Common myeloid progenitor, CD34-positive (primary cell): Measurements from ENCODE around the gene FER.

ENCODE experiments used
- CTCF ChIA-PET: fragments of 350-600 bp; sonication (Branson Sonifier 250); formaldehyde crosslinking; loops from one replicate; lab custom pipeline; 2021; ENCODE audit warnings: antibody characterized with exemption; lab: Charles Lee
- POLR2A ChIA-PET: fragments of 350-600 bp; sonication (Branson Sonifier 250); formaldehyde crosslinking; loops from one replicate; lab custom pipeline; 2021; ENCODE audit warnings: antibody characterized with exemption; lab: Charles Lee
- DNase-seq, 3 donors: peaks; one replicate each; pipeline versions ENCODE4 v3.0.0 to v3.0.0-alpha.2; 2013
- H3K27ac ChIP-seq, 2 experiments: 1 replicate in 1 of 2; 2 replicates in 1 of 2; pipeline ENCODE4 v1.7.0; 2013; ENCODE audit warnings: inconsistent platforms in 2 of 2, low read length in 2 of 2, mild to moderate bottlenecking in 2 of 2, low read depth in 1 of 2, moderate library complexity in 1 of 2; ENCODE audit not compliant: severe bottlenecking in 2 of 2, insufficient read depth in 1 of 2, poor library complexity in 1 of 2
- H3K27me3 ChIP-seq, 5 experiments: replicated peaks in 2 of 5; 1 replicate in 3 of 5; 2 replicates in 2 of 5; pipeline versions ENCODE4 v1.6.1 to v1.7.0; 2013; ENCODE audit warnings: low read length in 4 of 5, mild to moderate bottlenecking in 2 of 5, moderate library complexity in 2 of 5, inconsistent platforms in 1 of 5; ENCODE audit not compliant: insufficient read depth in 5 of 5, control insufficient read depth in 4 of 5
- H3K36me3 ChIP-seq, 4 experiments: 1 replicate in 2 of 4; 2 replicates in 2 of 4; pipeline versions ENCODE4 v1.6.1 to v1.7.0; 2013; ENCODE audit warnings: low read length in 3 of 4, control low read depth in 1 of 4, mild to moderate bottlenecking in 1 of 4; ENCODE audit not compliant: control insufficient read depth in 4 of 4, insufficient read depth in 4 of 4
- H3K4me1 ChIP-seq, 4 experiments: 1 replicate in 3 of 4; 2 replicates in 1 of 4; pipeline versions ENCODE4 v1.6.1 to v1.7.1; 2013; ENCODE audit warnings: low read length in 3 of 4, mild to moderate bottlenecking in 3 of 4, control low read depth in 1 of 4, inconsistent platforms in 1 of 4, moderate library complexity in 1 of 4; ENCODE audit not compliant: control insufficient read depth in 4 of 4, insufficient read depth in 4 of 4; ENCODE audit errors: control extremely low read depth in 1 of 4
- H3K4me3 ChIP-seq, 7 experiments: 1 replicate in 4 of 7; 2 replicates in 3 of 7; pipeline versions ENCODE4 v1.5.1 to v1.7.0; 2013; ENCODE audit warnings: mild to moderate bottlenecking in 7 of 7, low read length in 6 of 7, moderate library complexity in 6 of 7, inconsistent platforms in 2 of 7, low read depth in 2 of 7, control low read depth in 1 of 7; ENCODE audit not compliant: insufficient read depth in 4 of 7, control insufficient read depth in 1 of 7; ENCODE audit errors: extremely low read depth in 1 of 7
- H3K9me3 ChIP-seq, 5 experiments: 1 replicate in 4 of 5; 2 replicates in 1 of 5; pipeline versions ENCODE4 v1.6.1 to v1.7.1; 2013; ENCODE audit warnings: low read length in 4 of 5, mild to moderate bottlenecking in 2 of 5, inconsistent platforms in 1 of 5, low read depth in 1 of 5, moderate library complexity in 1 of 5; ENCODE audit not compliant: control insufficient read depth in 4 of 5, insufficient read depth in 2 of 5; ENCODE audit errors: control extremely low read depth in 1 of 5
- WGBS: methylation state at CpG from one replicate; pipeline ENCODE4 v1.1.5; 2013; ENCODE audit not compliant: insufficient coverage; 5-methylcytosine and 5-hydroxymethylcytosine counted together

FER gene

GRCh38 chr5:108729242-108729615 lies 18.5 kb upstream of the FER start:
- WGBS, result 86% methylated on average over 2 of the region's 8 CpGs
- DNase-seq, result no peak
- H3K4me3 ChIP-seq, result peak overlapping the region in 6 of 7 experiments; percentile 81 to 92 (median 82)
- H3K4me1 ChIP-seq, result peaks cover 14 to 30% (median 21%) of the 10 kb centered on the region in 4 experiments
- H3K27me3 ChIP-seq, result no peaks in the 10 kb centered on the region
- H3K36me3 ChIP-seq, result no peaks in the 10 kb centered on the region
- POLR2A ChIA-PET, result interaction anchor here (1.2 kb wide), 1 partner anchor 19 kb away, joined by 3 read pairs; the partner anchor contains the start of gene FER
- CTCF ChIA-PET, result interaction anchor here (1.5 to 2.9 kb wide), 3 partner anchors 18 to 21 kb away, joined by 3 to 8 read pairs (median 7); no protein-coding TSS in a partner anchor
- no peak overlapping the region for H3K27ac ChIP-seq
- H3K9me3 ChIP-seq, result no peaks in the 10 kb centered on the region

GRCh38 chr5:108730617-108731340 lies 16.9 kb upstream of the FER start:
- peak in 2 of 3 donors; percentile 13 to 19 for DNase-seq
- Histone ChIP-seq H3K27ac (no peak overlapping the region), H3K27me3 (no peaks in the 10 kb centered on the region), H3K4me3 (no peak overlapping the region), H3K9me3 (no peaks in the 10 kb centered on the region), H3K36me3 (no peaks in the 10 kb centered on the region), H3K4me1 (peaks cover 14 to 30% (median 21%) of the 10 kb centered on the region in 4 experiments)
- no CpG with 5 or more reads among the region's 1 CpG for WGBS
- POLR2A ChIA-PET, result no interaction called here
- CTCF ChIA-PET, result interaction anchor here (0.8 to 1.4 kb wide), 5 partner anchors 11 to 89 kb away, joined by 3 to 6 read pairs (median 3); partner anchors contain the start of gene FER

- POLR2A ChIA-PET, result no interaction called here
- peak in 1 of 3 donors; percentile 8 for DNase-seq
- no peaks in the 10 kb centered on the region for H3K36me3 ChIP-seq
- no peaks in the 10 kb centered on the region for H3K9me3 ChIP-seq
- 78% methylated on average over 5 of the region's 5 CpGs for WGBS
- H3K4me1 ChIP-seq, result peaks cover 0 to 3% (median 0%) of the 10 kb centered on the region in 4 experiments
- H3K27ac ChIP-seq, result no peak overlapping the region
- CTCF ChIA-PET, result no interaction called here
- H3K4me3 ChIP-seq, result no peak overlapping the region
- H3K27me3 ChIP-seq, result no peaks in the 10 kb centered on the region
Observed at GRCh38 chr5:108735790-108736189, 11.9 kb upstream of the FER start.

- Histone ChIP-seq H3K27me3 (no peaks in the 10 kb centered on the region), H3K4me3 (no peak overlapping the region), H3K9me3 (no peaks in the 10 kb centered on the region), H3K36me3 (no peaks in the 10 kb centered on the region), H3K4me1 (no peaks in the 10 kb centered on the region), H3K27ac (no peak overlapping the region)
- 83% methylated on average over 1 of the region's 7 CpGs for WGBS
- CTCF ChIA-PET, result no interaction called here
- POLR2A ChIA-PET, result no interaction called here
- DNase-seq, result no peak
Observed at GRCh38 chr5:108736855-108737254, 10.8 kb upstream of the FER start.

- 100% methylated on average over 2 of the region's 4 CpGs for WGBS
- Histone ChIP-seq H3K27me3 (no peaks in the 10 kb centered on the region), H3K4me3 (no peak overlapping the region), H3K9me3 (no peaks in the 10 kb centered on the region), H3K4me1 (no peaks in the 10 kb centered on the region), H3K27ac (no peak overlapping the region), H3K36me3 (no peaks in the 10 kb centered on the region)
- DNase-seq, result no peak
- ChIA-PET CTCF (no interaction called here), POLR2A (no interaction called here)
Observed at GRCh38 chr5:108739376-108739775, 8.3 kb upstream of the FER start.

- DNase-seq, result no peak
- CTCF ChIA-PET, result no interaction called here
- 80% methylated on average over 1 of the region's 5 CpGs for WGBS
- Histone ChIP-seq H3K27ac (no peak overlapping the region), H3K9me3 (no peaks in the 10 kb centered on the region), H3K4me3 (no peak overlapping the region), H3K27me3 (no peaks in the 10 kb centered on the region), H3K4me1 (no peaks in the 10 kb centered on the region), H3K36me3 (no peaks in the 10 kb centered on the region)
- POLR2A ChIA-PET, result no interaction called here
Observed at GRCh38 chr5:108739906-108740305, 7.8 kb upstream of the FER start.

- DNase-seq, result no peak
- Histone ChIP-seq H3K27me3 (no peaks in the 10 kb centered on the region), H3K4me3 (no peak overlapping the region), H3K4me1 (peaks cover 0 to 6% (median 4%) of the 10 kb centered on the region in 4 experiments), H3K36me3 (no peaks in the 10 kb centered on the region), H3K27ac (no peak overlapping the region), H3K9me3 (no peaks in the 10 kb centered on the region)
- ChIA-PET CTCF (no interaction called here), POLR2A (no interaction called here)
- WGBS, result no CpG with 5 or more reads among the region's 1 CpG
Observed at GRCh38 chr5:108743319-108743718, 4.4 kb upstream of the FER start.
